GM10248 (cell line): ENCODE results near the gene SMIM35.
"Not testable (repeated sequence)": the region's sequence is repeated elsewhere in the genome, so short reads cannot be mapped to it uniquely, and the experiment has no call there.

Source experiments
- CTCF ChIA-PET: fragments of 300-600 bp; sonication (Branson Sonifier 250); formaldehyde crosslinking; extraction: SDS; loops from one replicate; lab custom pipeline; 2021; ENCODE audit warnings: antibody characterized with exemption; lab: Yijun Ruan, JAX
- POLR2A ChIA-PET: fragments of 350-650 bp; sonication (Branson Sonifier 250); formaldehyde crosslinking; extraction: SDS; loops from one replicate; lab custom pipeline; 2020; ENCODE audit warnings: antibody characterized with exemption; lab: Yijun Ruan, JAX
- DNase-seq: peaks from one replicate; pipeline ENCODE4 v3.0.0; 2012; ENCODE audit errors: extremely low spot score
- TF ChIP-seq, protein P1 (sequence below): IDR thresholded peaks from 2 replicates; pipeline ENCODE4 v1.5.1; 2012; ENCODE audit warnings: mild to moderate bottlenecking, low read depth; ENCODE audit errors: extremely low read depth, missing control alignments, control extremely low read depth

SMIM35 gene

GRCh38 chr11:118008271-118008911, 78.4 kb downstream of the SMIM35 start:
- ChIA-PET POLR2A (no interaction called here), CTCF (interaction anchor here (0.9 to 1.5 kb wide), 3 partner anchors 8 to 11 kb away, joined by 3 to 4 read pairs (median 3); no protein-coding TSS in a partner anchor)
- TF ChIP-seq, protein P1, sequence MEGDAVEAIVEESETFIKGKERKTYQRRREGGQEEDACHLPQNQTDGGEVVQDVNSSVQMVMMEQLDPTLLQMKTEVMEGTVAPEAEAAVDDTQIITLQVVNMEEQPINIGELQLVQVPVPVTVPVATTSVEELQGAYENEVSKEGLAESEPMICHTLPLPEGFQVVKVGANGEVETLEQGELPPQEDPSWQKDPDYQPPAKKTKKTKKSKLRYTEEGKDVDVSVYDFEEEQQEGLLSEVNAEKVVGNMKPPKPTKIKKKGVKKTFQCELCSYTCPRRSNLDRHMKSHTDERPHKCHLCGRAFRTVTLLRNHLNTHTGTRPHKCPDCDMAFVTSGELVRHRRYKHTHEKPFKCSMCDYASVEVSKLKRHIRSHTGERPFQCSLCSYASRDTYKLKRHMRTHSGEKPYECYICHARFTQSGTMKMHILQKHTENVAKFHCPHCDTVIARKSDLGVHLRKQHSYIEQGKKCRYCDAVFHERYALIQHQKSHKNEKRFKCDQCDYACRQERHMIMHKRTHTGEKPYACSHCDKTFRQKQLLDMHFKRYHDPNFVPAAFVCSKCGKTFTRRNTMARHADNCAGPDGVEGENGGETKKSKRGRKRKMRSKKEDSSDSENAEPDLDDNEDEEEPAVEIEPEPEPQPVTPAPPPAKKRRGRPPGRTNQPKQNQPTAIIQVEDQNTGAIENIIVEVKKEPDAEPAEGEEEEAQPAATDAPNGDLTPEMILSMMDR = no peak
- no peak for DNase-seq

GRCh38 chr11:118007563-118008270, 79.0 kb downstream of the SMIM35 start:
- ChIA-PET CTCF (interaction anchor here (1.1 to 3.1 kb wide), 3 partner anchors 8 to 21 kb away, joined by 3 to 14 read pairs (median 4); partner anchors contain the start of gene IL10RA), POLR2A (interaction anchor here (0.5 kb wide), 1 partner anchor 26 kb away, joined by 4 read pairs; no protein-coding TSS in a partner anchor)
- DNase-seq = not testable (repeated sequence)

GRCh38 chr11:118007040-118007439, 79.7 kb downstream of the SMIM35 start:
- TF ChIP-seq, protein P1 = no peak
- ChIA-PET CTCF (interaction anchor here (1.6 to 3.1 kb wide), 4 partner anchors 10 to 60 kb away, joined by 3 to 14 read pairs (median 7); partner anchors contain the start of gene IL10RA), POLR2A (interaction anchor here (0.5 kb wide), 1 partner anchor 25 kb away, joined by 4 read pairs; no protein-coding TSS in a partner anchor)
- DNase-seq = no peak

GRCh38 chr11:118006153-118006534, 80.6 kb downstream of the SMIM35 start:
- no peak for DNase-seq
- TF ChIP-seq, protein P1 = no peak
- ChIA-PET POLR2A (no interaction called here), CTCF (interaction anchor here (1.6 to 3.1 kb wide), 4 partner anchors 9 to 59 kb away, joined by 3 to 14 read pairs (median 7); partner anchors contain the start of gene IL10RA)

DNA sequence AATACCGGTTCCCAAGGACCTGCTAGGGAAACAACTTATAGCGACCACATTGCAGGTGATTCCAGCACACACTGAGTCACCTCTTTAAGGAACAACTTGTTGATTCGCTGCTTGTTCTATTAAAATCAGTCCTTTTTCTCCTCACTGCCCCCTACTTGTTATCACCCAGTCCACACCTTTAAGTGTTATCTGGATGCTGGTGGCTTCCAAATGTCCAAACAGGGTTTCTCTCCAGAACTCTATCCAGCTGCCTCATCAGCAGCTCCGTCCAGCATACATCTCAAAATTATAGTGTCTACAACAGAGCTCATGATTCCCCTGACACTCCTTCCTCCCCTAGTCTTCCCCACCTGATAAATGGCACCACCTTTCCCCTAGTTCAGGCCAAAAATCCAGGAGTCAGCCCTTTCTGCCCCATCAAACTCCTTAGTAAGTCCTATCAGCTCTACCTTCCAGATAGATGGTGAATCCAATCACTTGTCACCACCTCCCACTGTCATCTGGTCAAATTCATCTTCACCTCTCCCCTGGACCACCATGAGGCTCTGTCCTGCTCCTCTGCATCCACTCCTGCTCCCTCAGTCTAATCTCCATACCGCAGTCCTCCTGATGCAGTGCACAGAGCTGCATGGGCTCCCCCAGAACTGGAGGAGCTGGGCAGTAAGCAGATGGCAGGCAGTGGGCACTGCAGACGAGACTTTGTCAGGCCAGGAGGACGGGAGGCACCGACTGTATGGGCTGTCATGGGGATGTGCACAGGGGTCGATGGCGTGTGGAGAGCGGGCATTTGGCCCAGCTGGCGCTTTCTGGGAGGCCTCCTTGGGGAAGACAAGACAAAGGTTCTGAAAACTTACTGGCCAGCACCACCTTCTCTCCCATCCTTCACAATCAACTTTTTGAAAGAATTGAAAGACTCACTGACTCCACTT, 81.3 kb downstream of the SMIM35 start:
- POLR2A ChIA-PET = interaction anchor here (0.7 kb wide), 1 partner anchor 17 kb away, joined by 3 read pairs; no protein-coding TSS in a partner anchor
- CTCF ChIA-PET = interaction anchor here (1.6 to 5.8 kb wide), 5 partner anchors 9 to 59 kb away, joined by 3 to 21 read pairs (median 8); partner anchors contain the start of gene IL10RA
- no peak for DNase-seq
- TF ChIP-seq, protein P1 = no peak

GRCh38 chr11:118004543-118005223, 82.1 kb downstream of the SMIM35 start:
- TF ChIP-seq, protein P1 = no peak
- ChIA-PET CTCF (interaction anchor here (2.1 to 5.8 kb wide), 3 partner anchors 8 to 49 kb away, joined by 8 to 21 read pairs (median 14); partner anchors contain the start of gene IL10RA), POLR2A (no interaction called here)
- no peak for DNase-seq
